ENCODE measurements around the gene NID1.

DNA sequence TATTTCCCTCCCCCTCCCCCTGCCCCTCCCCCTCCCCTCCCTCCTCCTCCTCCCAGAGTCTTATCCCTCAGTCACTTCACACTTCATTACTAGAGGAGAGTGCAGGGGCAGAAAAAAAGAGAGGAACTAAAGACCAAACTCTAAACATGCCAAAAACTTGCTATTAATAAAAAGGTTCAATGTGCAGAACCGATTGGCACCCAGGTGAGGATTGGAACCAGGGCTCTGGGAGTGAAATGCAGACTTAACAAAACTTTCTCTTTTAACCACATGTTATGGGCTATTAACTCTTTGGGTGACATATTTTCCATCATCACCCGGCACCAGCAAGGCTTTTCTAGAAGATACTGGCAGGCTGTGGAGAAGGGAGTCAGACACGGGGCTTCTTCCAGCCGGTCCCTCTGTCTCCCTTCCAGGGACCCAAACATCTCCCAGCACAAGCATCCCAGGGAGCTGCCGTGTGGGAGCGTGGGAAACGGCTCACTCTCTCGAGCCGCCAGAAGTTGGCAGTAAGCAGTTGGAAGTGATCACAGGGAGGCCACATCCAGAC is 13.6 kb downstream of the NID1 start:
- TF ChIP-seq EZH2 (IDR thresholded peaks at IDR 0.05; ENCODE audit: insufficient read depth, poor library complexity, severe bottlenecking) (no peak), EZH2phosphoT487 (IDR thresholded peaks at IDR 0.05; ENCODE audit: insufficient read depth, low read depth) (no peak)
